ENCODE data around the gene NCAM1. TPM values are rescaled to one million over a fixed set of nuclear protein-coding genes. Genes with fewer than 3 reads are reported as not detected.

The NCAM1 gene
- total RNA-seq, 2 donors from 2014 or later: 225 to 229 TPM

DNA sequence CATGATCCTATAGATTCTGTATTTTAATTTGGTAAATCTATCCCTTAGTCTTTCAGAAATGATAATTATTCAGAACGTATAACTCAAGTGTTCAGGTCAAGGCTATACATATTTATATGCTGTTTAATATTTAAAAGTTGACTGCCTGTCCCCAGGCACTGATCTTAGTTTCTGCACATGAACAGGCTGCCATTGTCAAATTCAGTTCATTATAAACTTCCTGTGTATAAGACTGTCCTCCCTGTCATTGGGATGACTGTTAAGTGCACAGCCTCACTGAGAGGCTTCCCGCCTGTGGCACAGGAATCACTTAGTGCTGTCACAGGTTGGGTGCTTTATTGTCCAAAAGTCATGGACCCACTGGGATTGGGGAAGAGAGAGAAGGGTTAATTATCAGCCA lies 261.0 kb downstream of the NCAM1 start:
- Histone ChIP-seq H3K27me3 (no peaks in the 10 kb centered on the region), H3K4me1 (no peaks in the 10 kb centered on the region), H3K36me3 (peaks cover 18% of the 10 kb centered on the region), H3K4me3 (no peak overlapping the region), H3K9me3 (no peaks in the 10 kb centered on the region), H3K27ac (no peak overlapping the region)
- TF ChIP-seq, protein P1, sequence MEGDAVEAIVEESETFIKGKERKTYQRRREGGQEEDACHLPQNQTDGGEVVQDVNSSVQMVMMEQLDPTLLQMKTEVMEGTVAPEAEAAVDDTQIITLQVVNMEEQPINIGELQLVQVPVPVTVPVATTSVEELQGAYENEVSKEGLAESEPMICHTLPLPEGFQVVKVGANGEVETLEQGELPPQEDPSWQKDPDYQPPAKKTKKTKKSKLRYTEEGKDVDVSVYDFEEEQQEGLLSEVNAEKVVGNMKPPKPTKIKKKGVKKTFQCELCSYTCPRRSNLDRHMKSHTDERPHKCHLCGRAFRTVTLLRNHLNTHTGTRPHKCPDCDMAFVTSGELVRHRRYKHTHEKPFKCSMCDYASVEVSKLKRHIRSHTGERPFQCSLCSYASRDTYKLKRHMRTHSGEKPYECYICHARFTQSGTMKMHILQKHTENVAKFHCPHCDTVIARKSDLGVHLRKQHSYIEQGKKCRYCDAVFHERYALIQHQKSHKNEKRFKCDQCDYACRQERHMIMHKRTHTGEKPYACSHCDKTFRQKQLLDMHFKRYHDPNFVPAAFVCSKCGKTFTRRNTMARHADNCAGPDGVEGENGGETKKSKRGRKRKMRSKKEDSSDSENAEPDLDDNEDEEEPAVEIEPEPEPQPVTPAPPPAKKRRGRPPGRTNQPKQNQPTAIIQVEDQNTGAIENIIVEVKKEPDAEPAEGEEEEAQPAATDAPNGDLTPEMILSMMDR (IDR thresholded peaks at IDR 0.05): no peak
- DNase-seq (ENCODE audit: low spot score): no peak

GRCh38 chr11:113234888-113235287 lies 273.7 kb downstream of the NCAM1 start:
- Histone ChIP-seq H3K9me3 (no peaks in the 10 kb centered on the region), H3K4me1 (no peaks in the 10 kb centered on the region), H3K27ac (no peak overlapping the region), H3K27me3 (no peaks in the 10 kb centered on the region), H3K36me3 (peaks cover 33% of the 10 kb centered on the region), H3K4me3 (no peak overlapping the region)
- TF ChIP-seq, protein P1 (IDR thresholded peaks at IDR 0.05): no peak
- DNase-seq (ENCODE audit: low spot score): no peak

GRCh38 chr11:113237261-113237660 lies 276.0 kb downstream of the NCAM1 start:
- Histone ChIP-seq H3K36me3 (peaks cover 33% of the 10 kb centered on the region), H3K27ac (no peak overlapping the region), H3K4me3 (no peak overlapping the region), H3K4me1 (peaks cover 0 to 2% of the 10 kb centered on the region in 2 donors), H3K9me3 (no peaks in the 10 kb centered on the region), H3K27me3 (no peaks in the 10 kb centered on the region)
- TF ChIP-seq, protein P1 (IDR thresholded peaks at IDR 0.05): no peak
- no peak for DNase-seq (ENCODE audit: low spot score)

DNA sequence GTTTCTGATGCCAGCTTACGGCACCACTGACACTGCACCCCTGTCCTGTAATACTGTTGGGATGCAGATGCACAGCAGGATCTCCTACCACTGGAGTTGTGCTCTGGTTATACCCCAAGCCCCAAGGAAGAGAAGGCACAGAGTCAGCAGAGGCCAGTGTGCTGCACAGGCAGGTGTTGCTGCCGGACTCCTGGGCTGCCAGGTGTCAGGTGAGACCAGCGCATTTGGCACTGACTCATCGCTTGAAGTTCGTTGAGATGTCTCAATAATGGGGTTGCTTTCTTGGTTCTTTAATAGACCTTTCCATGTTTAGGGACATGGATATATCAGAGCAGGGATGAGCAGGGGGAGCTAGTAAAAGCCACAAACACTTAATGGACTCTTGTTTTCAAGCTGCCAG lies 277.5 kb downstream of the NCAM1 start:
- peaks cover 0 to 17% of the 10 kb centered on the region in 2 donors for H3K4me1 ChIP-seq
- H3K9me3 ChIP-seq: no peaks in the 10 kb centered on the region
- H3K36me3 ChIP-seq: peaks cover 22% of the 10 kb centered on the region
- no peak overlapping the region for H3K27ac ChIP-seq
- H3K27me3 ChIP-seq: no peaks in the 10 kb centered on the region
- no peak for DNase-seq (ENCODE audit: low spot score)
- H3K4me3 ChIP-seq: no peak overlapping the region
- TF ChIP-seq, protein P1 (IDR thresholded peaks at IDR 0.05): no peak

DNA sequence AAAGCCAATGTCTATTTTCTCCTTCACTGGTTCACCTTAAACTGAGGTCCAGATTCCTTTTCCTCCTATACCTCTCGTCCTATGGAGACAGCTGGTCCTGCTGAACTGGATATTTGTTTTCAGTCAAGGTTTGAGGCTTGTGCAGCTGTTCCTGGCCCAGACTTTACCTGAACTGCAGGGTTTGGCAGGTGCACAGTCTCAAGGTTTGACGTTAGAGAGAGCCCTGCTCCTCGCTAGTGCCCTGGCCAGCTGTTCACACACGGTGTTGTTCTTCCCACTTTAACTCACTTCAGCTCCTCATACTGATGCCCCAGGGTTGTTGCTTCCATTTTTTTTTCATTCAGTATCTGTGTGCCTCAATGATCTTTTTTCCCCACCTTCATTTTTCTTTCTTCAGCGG lies 279.2 kb downstream of the NCAM1 start:
- no peak overlapping the region for H3K27ac ChIP-seq
- no peak for DNase-seq (ENCODE audit: low spot score)
- H3K4me3 ChIP-seq: no peak overlapping the region
- H3K4me1 ChIP-seq: peaks cover 0 to 18% of the 10 kb centered on the region in 2 donors
- H3K9me3 ChIP-seq: no peaks in the 10 kb centered on the region
- H3K36me3 ChIP-seq: peaks cover 11% of the 10 kb centered on the region
- no peaks in the 10 kb centered on the region for H3K27me3 ChIP-seq
- TF ChIP-seq, protein P1 (IDR thresholded peaks at IDR 0.05): no peak
